Endothelial cell of umbilical vein (primary cell): ENCODE data around the gene CCDC12. TPM values are rescaled to one million over a fixed set of nuclear protein-coding genes. Genes with fewer than 3 reads are reported as not detected.

Experiments
- BruUV-seq: library from RNA; stranded (reverse); fragments of 400-500 nt; replicated peaks from 2 replicates; lab custom pipeline; 2021; lab: Mats Ljungman, UMichigan
- CTCF ChIA-PET: fragments of 300-600, 350-600 bp; sonication (Branson Sonifier 250); formaldehyde crosslinking; loops from one replicate; lab custom pipeline; 2021; ENCODE audit warnings: antibody characterized with exemption, inconsistent platforms; lab: Charles Lee
- POLR2A ChIA-PET: fragments of 300-600, 350-600 bp; sonication (Branson Sonifier 250); formaldehyde crosslinking; loops from one replicate; lab custom pipeline; 2021; ENCODE audit warnings: antibody characterized with exemption, inconsistent platforms; lab: Charles Lee
- DNase-seq: peaks from one replicate; pipeline ENCODE4 v3.0.0-alpha.2; 2011; ENCODE audit warnings: low read depth, low spot score
- FAIRE-seq: peaks from 2 replicates; lab custom pipeline; 2011; peaks lifted over from hg19 to GRCh38; lab: Jason Lieb, UNC
- H2AFZ ChIP-seq: 2 replicates; pipeline ENCODE4 v1.6.0; 2012; ENCODE audit warnings: low read depth, low read length, control low read depth, inconsistent platforms
- H3K27ac ChIP-seq: 2 replicates; pipeline ENCODE4 v1.5.1; 2011; ENCODE audit warnings: low read depth, mild to moderate bottlenecking, control low read depth, low read length, moderate library complexity; ENCODE audit not compliant: insufficient read depth
- H3K27me3 ChIP-seq, 2 experiments: 2 replicates each; pipeline versions ENCODE4 v1.6.0 to v1.6.1; 2011; ENCODE audit warnings: low read length in 2 of 2, mixed read lengths in 1 of 2; ENCODE audit not compliant: control insufficient read depth in 2 of 2, insufficient read depth in 2 of 2
- H3K36me3 ChIP-seq, 2 experiments: 2 replicates in 1 of 2; 3 replicates in 1 of 2; pipeline ENCODE4 v1.5.1; 2011; ENCODE audit warnings: low read length in 2 of 2, mild to moderate bottlenecking in 1 of 2, moderate library complexity in 1 of 2; ENCODE audit not compliant: control insufficient read depth in 2 of 2, insufficient read depth in 2 of 2; ENCODE audit errors: extremely low read depth in 1 of 2
- H3K4me1 ChIP-seq: 3 replicates; pipeline ENCODE4 v1.5.1; 2011; ENCODE audit warnings: mild to moderate bottlenecking, low read length; ENCODE audit not compliant: control insufficient read depth, insufficient read depth; ENCODE audit errors: extremely low read depth
- H3K4me2 ChIP-seq: 2 replicates; pipeline ENCODE4 v1.6.1; 2011; ENCODE audit warnings: low read length, control low read depth, mixed read lengths; ENCODE audit not compliant: insufficient read depth
- H3K4me3 ChIP-seq, 3 experiments: fragments of 200-600 bp in 1 of 3; sonication (generic), shearing (Covaris generic) in 1 of 3; replicated peaks in 1 of 3; 2 replicates each; pipeline ENCODE4 v1.5.1; 2011 to 2016; ENCODE audit warnings: control low read depth in 3 of 3, low read length in 3 of 3, mild to moderate bottlenecking in 2 of 3, inconsistent platforms in 1 of 3, low read depth in 1 of 3, moderate library complexity in 1 of 3; ENCODE audit not compliant: insufficient read depth in 1 of 3
- H3K79me2 ChIP-seq: 2 replicates; pipeline ENCODE4 v1.6.0; 2012; ENCODE audit warnings: low read length, inconsistent platforms; ENCODE audit not compliant: control insufficient read depth, insufficient read depth
- H3K9ac ChIP-seq: replicated peaks from 2 replicates; pipeline ENCODE3; 2011; ENCODE audit warnings: low read length, control low read depth; ENCODE audit not compliant: insufficient read depth; ENCODE audit errors: extremely low read depth
- H3K9me1 ChIP-seq: replicated peaks from 3 replicates; pipeline ENCODE4 v1.6.0; 2011; ENCODE audit warnings: mild to moderate bottlenecking, low read length; ENCODE audit not compliant: control insufficient read depth, insufficient read depth; ENCODE audit errors: extremely low read depth
- H3K9me3 ChIP-seq: replicated peaks from 2 replicates; pipeline ENCODE4 v1.5.1; 2012; ENCODE audit warnings: low read length, inconsistent platforms; ENCODE audit not compliant: control insufficient read depth, insufficient read depth
- H4K20me1 ChIP-seq: replicated peaks from 2 replicates; pipeline ENCODE3; 2011; ENCODE audit warnings: mild to moderate bottlenecking, low read length; ENCODE audit not compliant: control insufficient read depth, insufficient read depth; ENCODE audit errors: extremely low read depth
- EZH2 ChIP-seq: IDR thresholded peaks from 2 replicates; pipeline ENCODE4 v1.6.1; 2012; ENCODE audit warnings: borderline replicate concordance, low read depth, mild to moderate bottlenecking, moderate library complexity, low read length, inconsistent platforms; ENCODE audit not compliant: severe bottlenecking
- FOS ChIP-seq: IDR thresholded peaks from 2 replicates; pipeline ENCODE4 v1.6.1; 2011; ENCODE audit warnings: mild to moderate bottlenecking, low read length, moderate library complexity, borderline replicate concordance; ENCODE audit not compliant: insufficient read depth
- GATA2 ChIP-seq: IDR thresholded peaks from 2 replicates; pipeline ENCODE4 v1.7.0; 2011; ENCODE audit warnings: low read depth, mild to moderate bottlenecking, moderate library complexity, mixed read lengths, low read length; ENCODE audit not compliant: insufficient read length, insufficient read depth
- MAX ChIP-seq: IDR thresholded peaks from 2 replicates; pipeline ENCODE4 v1.6.1; 2011; ENCODE audit not compliant: insufficient read depth, insufficient read length
- MYC ChIP-seq: IDR thresholded peaks from one replicate; pipeline ENCODE4 v1.6.1; 2011; ENCODE audit warnings: mild to moderate bottlenecking, low read depth, low read length
- POLR2A ChIP-seq: IDR thresholded peaks from 2 replicates; pipeline ENCODE4 v1.6.1; 2012; ENCODE audit warnings: low read depth, mild to moderate bottlenecking, control low read depth, low read length
- POLR2AphosphoS5 ChIP-seq: IDR thresholded peaks from 2 replicates; pipeline ENCODE4 v1.6.1; 2012; ENCODE audit warnings: low read depth, mild to moderate bottlenecking, control low read depth, low read length, moderate library complexity; ENCODE audit not compliant: insufficient read depth
- dilution Hi-C: fragments of 300-500 bp; cut with MboI; formaldehyde crosslinking; loops from one replicate; pipeline ENCODE4 v1.15.0; 2019; ENCODE audit warnings: low sequenced_read_pairs; ENCODE audit not compliant: extremely low pct_ligation_motif_present
- intact Hi-C: fragments of 100-400 bp; cut with micrococcal nuclease; formaldehyde crosslinking; loops from one replicate; pipeline ENCODE4 v1.10.0; 2022
- polyA plus RNA-seq, 4 experiments: library from polyadenylated mRNA; depleted of rRNA in 3 of 4; stranded (reverse) in 3 of 4; unstranded in 1 of 4; fragments of >200 nt; gene quantifications; 2 replicates each; pipeline versions ENCODE4 v1.2.1 to v1.2.3, GENCODE V29; 2011 to 2012; ENCODE audit warnings: missing spikeins in 1 of 4
- total RNA-seq: library from RNA; stranded (reverse); gene quantifications from 2 replicates; pipeline ENCODE4 v1.2.3, GENCODE V29; 2021

Gene CCDC12
- total and polyA plus RNA-seq, 2 donors (not counting 3 experiments of a cell fraction or from before 2014, with no cell fraction given): 35.1 to 50.5 TPM

GRCh38 chr3:46948830-46949671, 27.5 kb downstream of the CCDC12 start:
- H3K79me2 ChIP-seq: peaks cover 90% of the 10 kb centered on the region
- no peaks in the 10 kb centered on the region for H3K9me3 ChIP-seq
- H3K4me1 ChIP-seq: peaks cover 62% of the 10 kb centered on the region
- TF ChIP-seq MYC (no peak), GATA2 (peak; percentile 26), POLR2AphosphoS5 (peak; percentile 32)
- dilution Hi-C loops: no loop called here
- peak; percentile 81 for FAIRE-seq
- POLR2A ChIA-PET: interaction anchor here (2.0 kb wide), 1 partner anchor 14 kb away, joined by 9 read pairs; no protein-coding TSS in a partner anchor
- intact Hi-C loops: no loop called here
- H3K9ac ChIP-seq: no peak overlapping the region
- no peaks in the 10 kb centered on the region for H3K36me3 ChIP-seq
- CTCF ChIA-PET: interaction anchor here (0.6 to 3.0 kb wide), 7 partner anchors 10 to 50 kb away, joined by 3 to 29 read pairs (median 5); no protein-coding TSS in a partner anchor
- peak overlapping the region; percentile 39 for H3K27ac ChIP-seq
- peak overlapping the region; percentile 33 for H3K4me2 ChIP-seq
- H3K27me3 ChIP-seq: no peaks in the 10 kb centered on the region
- H3K4me3 ChIP-seq: no peak overlapping the region
- no peak for DNase-seq
- H3K9me1 ChIP-seq: no peaks in the 10 kb centered on the region
- H4K20me1 ChIP-seq: no peaks in the 10 kb centered on the region
- H2AFZ ChIP-seq: no peak overlapping the region
- BruUV-seq: no TSS peak

- H3K9me1 ChIP-seq: no peaks in the 10 kb centered on the region
- no peak for FAIRE-seq
- POLR2A ChIA-PET: interaction anchor here (0.7 to 2.0 kb wide), 3 partner anchors 13 to 31 kb away, joined by 3 to 9 read pairs (median 7); partner anchors contain the start of gene NBEAL2
- peaks cover 70% of the 10 kb centered on the region for H3K4me1 ChIP-seq
- no peak for TF ChIP-seq POLR2A
- peak; percentile 95 for TF ChIP-seq GATA2
- no peak for TF ChIP-seq MAX
- peak; percentile 8 for TF ChIP-seq FOS
- TF ChIP-seq EZH2: no peak
- H3K36me3 ChIP-seq: no peaks in the 10 kb centered on the region
- no peaks in the 10 kb centered on the region for H4K20me1 ChIP-seq
- no peaks in the 10 kb centered on the region for H3K27me3 ChIP-seq
- H3K27ac ChIP-seq: peak overlapping the region; percentile 39
- peak overlapping the region; percentile 18 for H3K4me2 ChIP-seq
- no peaks in the 10 kb centered on the region for H3K9me3 ChIP-seq
- H3K79me2 ChIP-seq: peaks cover 88% of the 10 kb centered on the region
- dilution Hi-C loops: no loop called here
- intact Hi-C loops: loop anchor here (1.0 kb wide), 2 partner anchors 12 to 31 kb away; partner anchors contain the start of gene NBEAL2
- BruUV-seq: no TSS peak
- DNase-seq: peak; percentile 58
- no peak overlapping the region for H2AFZ ChIP-seq
- CTCF ChIA-PET: interaction anchor here (0.8 to 3.0 kb wide), 7 partner anchors 10 to 51 kb away, joined by 3 to 29 read pairs (median 3); partner anchors contain the start of gene CCDC12
- no peak overlapping the region for H3K4me3 ChIP-seq
- H3K9ac ChIP-seq: no peak overlapping the region
These were observed 28.4 kb downstream of the CCDC12 start for GRCh38 chr3:46947981-46948791.
